ENCODE results near the gene EDAR.

EDAR gene

GRCh38 chr2:108910011-108910431 is 79.0 kb downstream of the EDAR start:
- Histone ChIP-seq H3K27me3 (ENCODE audit: control insufficient read depth, insufficient read depth, low read length) (peaks cover 67% of the 10 kb centered on the region), H3K4me1 (ENCODE audit: control insufficient read depth, insufficient read depth, low read length) (no peaks in the 10 kb centered on the region), H3K4me2 (ENCODE audit: low read length) (no peak overlapping the region), H3K4me3 (ENCODE audit: low read length) (no peak overlapping the region), H3K9ac (ENCODE audit: low read depth, low read length) (no peak overlapping the region), H3K36me3 (ENCODE audit: insufficient read depth, low read length) (no peaks in the 10 kb centered on the region), H3K9me3 (replicated peaks; ENCODE audit: low read length) (no peaks in the 10 kb centered on the region)

GRCh38 chr2:108909275-108909823 is 79.7 kb downstream of the EDAR start:
- Histone ChIP-seq H3K4me1 (ENCODE audit: control insufficient read depth, insufficient read depth, low read length) (no peaks in the 10 kb centered on the region), H3K9ac (ENCODE audit: low read depth, low read length) (no peak overlapping the region), H3K4me2 (ENCODE audit: low read length) (no peak overlapping the region), H3K36me3 (ENCODE audit: insufficient read depth, low read length) (no peaks in the 10 kb centered on the region), H3K4me3 (ENCODE audit: low read length) (no peak overlapping the region), H3K27me3 (ENCODE audit: control insufficient read depth, insufficient read depth, low read length) (peaks cover 73% of the 10 kb centered on the region), H3K9me3 (replicated peaks; ENCODE audit: low read length) (no peaks in the 10 kb centered on the region)

GRCh38 chr2:108908713-108909070 is 80.3 kb downstream of the EDAR start:
- Histone ChIP-seq H3K4me3 (ENCODE audit: low read length) (no peak overlapping the region), H3K4me2 (ENCODE audit: low read length) (no peak overlapping the region), H3K4me1 (ENCODE audit: control insufficient read depth, insufficient read depth, low read length) (no peaks in the 10 kb centered on the region), H3K9ac (ENCODE audit: low read depth, low read length) (no peak overlapping the region), H3K9me3 (replicated peaks; ENCODE audit: low read length) (no peaks in the 10 kb centered on the region), H3K36me3 (ENCODE audit: insufficient read depth, low read length) (no peaks in the 10 kb centered on the region), H3K27me3 (ENCODE audit: control insufficient read depth, insufficient read depth, low read length) (peaks cover 79% of the 10 kb centered on the region)

GRCh38 chr2:108907822-108908712 is 81.0 kb downstream of the EDAR start:
- Histone ChIP-seq H3K4me3 (ENCODE audit: low read length) (no peak overlapping the region), H3K9ac (ENCODE audit: low read depth, low read length) (no peak overlapping the region), H3K36me3 (ENCODE audit: insufficient read depth, low read length) (no peaks in the 10 kb centered on the region), H3K4me1 (ENCODE audit: control insufficient read depth, insufficient read depth, low read length) (no peaks in the 10 kb centered on the region), H3K4me2 (ENCODE audit: low read length) (no peak overlapping the region), H3K9me3 (replicated peaks; ENCODE audit: low read length) (no peaks in the 10 kb centered on the region), H3K27me3 (ENCODE audit: control insufficient read depth, insufficient read depth, low read length) (peaks cover 83% of the 10 kb centered on the region)

GRCh38 chr2:108906403-108907077 is 82.5 kb downstream of the EDAR start:
- peaks cover 76% of the 10 kb centered on the region for H3K27me3 ChIP-seq (ENCODE audit: control insufficient read depth, insufficient read depth, low read length)
- H3K9me3 ChIP-seq (replicated peaks; ENCODE audit: low read length): no peaks in the 10 kb centered on the region
- no peaks in the 10 kb centered on the region for H3K36me3 ChIP-seq (ENCODE audit: insufficient read depth, low read length)
- H3K4me1 ChIP-seq (ENCODE audit: control insufficient read depth, insufficient read depth, low read length): no peaks in the 10 kb centered on the region
- H3K4me3 ChIP-seq (ENCODE audit: low read length): no peak overlapping the region
- no peak overlapping the region for H3K9ac ChIP-seq (ENCODE audit: low read depth, low read length)
- H3K4me2 ChIP-seq (ENCODE audit: low read length): no peak overlapping the region

GRCh38 chr2:108905906-108906305 is 83.1 kb downstream of the EDAR start:
- Histone ChIP-seq H3K4me2 (ENCODE audit: low read length) (no peak overlapping the region), H3K9me3 (replicated peaks; ENCODE audit: low read length) (no peaks in the 10 kb centered on the region), H3K4me3 (ENCODE audit: low read length) (no peak overlapping the region), H3K36me3 (ENCODE audit: insufficient read depth, low read length) (no peaks in the 10 kb centered on the region), H3K9ac (ENCODE audit: low read depth, low read length) (no peak overlapping the region), H3K27me3 (ENCODE audit: control insufficient read depth, insufficient read depth, low read length) (peaks cover 70% of the 10 kb centered on the region), H3K4me1 (ENCODE audit: control insufficient read depth, insufficient read depth, low read length) (no peaks in the 10 kb centered on the region)

- Histone ChIP-seq H3K4me1 (ENCODE audit: control insufficient read depth, insufficient read depth, low read length) (no peaks in the 10 kb centered on the region), H3K9me3 (replicated peaks; ENCODE audit: low read length) (no peaks in the 10 kb centered on the region), H3K4me2 (ENCODE audit: low read length) (no peak overlapping the region), H3K4me3 (ENCODE audit: low read length) (no peak overlapping the region), H3K27me3 (ENCODE audit: control insufficient read depth, insufficient read depth, low read length) (peaks cover 63% of the 10 kb centered on the region), H3K9ac (ENCODE audit: low read depth, low read length) (no peak overlapping the region), H3K36me3 (ENCODE audit: insufficient read depth, low read length) (no peaks in the 10 kb centered on the region)
These were observed 83.8 kb downstream of the EDAR start for GRCh38 chr2:108905176-108905575.

- H3K9me3 ChIP-seq (replicated peaks; ENCODE audit: low read length): no peaks in the 10 kb centered on the region
- H3K4me1 ChIP-seq (ENCODE audit: control insufficient read depth, insufficient read depth, low read length): no peaks in the 10 kb centered on the region
- no peak overlapping the region for H3K4me3 ChIP-seq (ENCODE audit: low read length)
- no peak overlapping the region for H3K9ac ChIP-seq (ENCODE audit: low read depth, low read length)
- H3K4me2 ChIP-seq (ENCODE audit: low read length): no peak overlapping the region
- peaks cover 58% of the 10 kb centered on the region for H3K27me3 ChIP-seq (ENCODE audit: control insufficient read depth, insufficient read depth, low read length)
- H3K36me3 ChIP-seq (ENCODE audit: insufficient read depth, low read length): no peaks in the 10 kb centered on the region
These were observed 84.3 kb downstream of the EDAR start for GRCh38 chr2:108904680-108905079.

- peaks cover 11% of the 10 kb centered on the region for H3K27me3 ChIP-seq (ENCODE audit: control insufficient read depth, insufficient read depth, low read length)
- no peaks in the 10 kb centered on the region for H3K4me1 ChIP-seq (ENCODE audit: control insufficient read depth, insufficient read depth, low read length)
- no peak overlapping the region for H3K4me2 ChIP-seq (ENCODE audit: low read length)
- H3K9me3 ChIP-seq (replicated peaks; ENCODE audit: low read length): no peaks in the 10 kb centered on the region
- H3K9ac ChIP-seq (ENCODE audit: low read depth, low read length): no peak overlapping the region
- no peaks in the 10 kb centered on the region for H3K36me3 ChIP-seq (ENCODE audit: insufficient read depth, low read length)
- no peak overlapping the region for H3K4me3 ChIP-seq (ENCODE audit: low read length)
These were observed 90.5 kb downstream of the EDAR start for GRCh38 chr2:108898315-108899082.

GRCh38 chr2:108896741-108897140 is 92.3 kb downstream of the EDAR start:
- Histone ChIP-seq H3K4me2 (ENCODE audit: low read length) (no peak overlapping the region), H3K9me3 (replicated peaks; ENCODE audit: low read length) (no peaks in the 10 kb centered on the region), H3K36me3 (ENCODE audit: insufficient read depth, low read length) (no peaks in the 10 kb centered on the region), H3K4me1 (ENCODE audit: control insufficient read depth, insufficient read depth, low read length) (no peaks in the 10 kb centered on the region), H3K9ac (ENCODE audit: low read depth, low read length) (no peak overlapping the region), H3K27me3 (ENCODE audit: control insufficient read depth, insufficient read depth, low read length) (peaks cover 8% of the 10 kb centered on the region), H3K4me3 (ENCODE audit: low read length) (no peak overlapping the region)

- Histone ChIP-seq H3K4me3 (ENCODE audit: low read length) (no peak overlapping the region), H3K4me2 (ENCODE audit: low read length) (no peak overlapping the region), H3K4me1 (ENCODE audit: control insufficient read depth, insufficient read depth, low read length) (no peaks in the 10 kb centered on the region), H3K36me3 (ENCODE audit: insufficient read depth, low read length) (no peaks in the 10 kb centered on the region), H3K9ac (ENCODE audit: low read depth, low read length) (no peak overlapping the region), H3K27me3 (ENCODE audit: control insufficient read depth, insufficient read depth, low read length) (peaks cover 8% of the 10 kb centered on the region), H3K9me3 (replicated peaks; ENCODE audit: low read length) (no peaks in the 10 kb centered on the region)
These were observed 93.8 kb downstream of the EDAR start for GRCh38 chr2:108895188-108895587.
